HG03521 (cell line): Measurements from ENCODE around the gene ITPR1.

Experiments used
- ATAC-seq: cut with Tn5 transposase; IDR thresholded peaks from one replicate; pipeline ENCODE4 v1.9.1; 2021; ENCODE audit warnings: mild to moderate bottlenecking, moderate library complexity; ENCODE audit not compliant: unreplicated experiment

ITPR1 gene

DNA sequence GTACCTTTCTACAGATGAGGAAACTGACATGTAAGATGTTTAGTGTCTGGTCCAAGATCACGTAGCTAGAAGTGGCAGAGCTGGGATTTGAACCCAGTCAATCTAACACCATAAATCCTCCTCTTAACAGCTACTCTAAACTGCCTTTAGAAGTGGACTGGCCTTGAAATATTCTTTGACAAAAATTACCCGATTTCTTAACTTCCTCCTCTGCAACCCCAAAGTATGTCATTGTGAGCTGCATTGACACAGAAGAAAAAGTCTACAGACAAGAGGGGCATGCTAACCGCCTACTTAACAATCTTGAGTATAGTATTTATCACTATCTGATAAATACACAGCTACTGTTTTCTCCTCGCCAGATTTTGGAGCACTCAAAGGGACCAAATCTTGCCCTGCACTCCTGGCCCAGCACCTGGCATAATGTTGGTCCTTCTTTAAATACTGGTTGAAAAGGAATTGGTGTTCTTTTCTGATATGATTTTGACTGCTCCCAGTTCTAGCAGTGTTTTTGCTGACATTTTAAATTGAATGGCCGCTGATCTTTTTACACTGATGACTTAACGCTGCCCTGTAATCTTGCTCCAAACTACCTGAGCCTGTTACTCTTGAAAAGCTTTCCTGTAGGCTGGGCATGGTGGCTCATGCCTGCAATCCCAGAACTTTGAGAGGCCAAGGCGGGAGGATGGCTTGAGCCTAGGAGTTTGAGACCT is 36.9 kb downstream of the ITPR1 start:
- no peak for ATAC-seq

DNA sequence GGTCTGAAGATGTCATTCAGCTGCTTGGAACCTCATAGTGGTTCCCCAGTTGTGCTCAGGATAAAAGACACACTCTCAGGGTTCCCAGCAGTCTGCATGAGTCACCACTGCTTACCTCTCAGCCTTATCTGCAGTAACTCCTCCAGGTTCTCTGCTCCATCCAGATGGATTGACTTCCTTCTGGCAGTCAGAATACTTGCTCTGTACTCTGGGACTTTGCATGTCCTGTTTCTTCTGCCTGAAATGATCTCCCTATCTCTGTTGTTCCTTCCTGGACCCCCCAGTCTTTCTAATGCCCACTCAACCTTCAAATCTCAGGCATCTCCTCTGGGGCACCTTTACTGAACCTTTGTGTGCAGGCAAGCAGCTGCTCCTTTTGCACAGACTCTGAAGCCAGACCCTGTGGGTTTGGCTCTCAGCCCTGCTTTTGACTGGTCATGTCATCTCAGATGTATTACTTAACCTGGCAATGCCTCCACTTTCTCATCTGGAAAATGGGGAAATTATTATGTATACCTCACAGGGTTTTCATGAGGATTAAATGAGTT is 38.4 kb downstream of the ITPR1 start:
- no peak for ATAC-seq

DNA sequence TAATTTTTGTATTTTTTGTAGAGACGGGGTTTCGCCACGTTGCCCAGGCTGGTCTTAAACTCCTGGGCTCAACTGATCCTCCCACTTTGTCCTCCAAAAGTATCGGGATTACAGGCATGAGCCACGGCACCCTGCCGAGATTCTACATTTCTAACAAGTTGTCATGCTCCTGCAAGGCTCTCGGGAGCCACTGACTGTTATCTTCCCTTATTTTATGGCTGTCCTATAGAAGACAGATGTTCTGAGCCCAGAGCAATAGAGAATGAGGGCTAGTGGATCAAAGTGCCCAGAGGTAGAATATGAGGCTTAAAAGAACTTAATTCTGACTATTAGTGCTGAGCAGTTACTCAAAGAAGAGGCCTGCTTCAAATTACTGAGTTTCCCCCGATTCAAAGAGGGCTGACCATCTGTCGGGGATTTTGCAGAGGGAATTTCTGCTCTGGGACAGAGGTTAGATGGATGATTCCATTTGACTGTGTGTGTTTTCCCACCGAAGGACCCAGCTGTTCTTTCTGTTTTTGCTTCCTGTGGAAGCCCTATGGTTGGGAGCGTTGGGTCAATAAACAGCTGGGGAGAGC is 39.5 kb downstream of the ITPR1 start:
- ATAC-seq, result no peak

DNA sequence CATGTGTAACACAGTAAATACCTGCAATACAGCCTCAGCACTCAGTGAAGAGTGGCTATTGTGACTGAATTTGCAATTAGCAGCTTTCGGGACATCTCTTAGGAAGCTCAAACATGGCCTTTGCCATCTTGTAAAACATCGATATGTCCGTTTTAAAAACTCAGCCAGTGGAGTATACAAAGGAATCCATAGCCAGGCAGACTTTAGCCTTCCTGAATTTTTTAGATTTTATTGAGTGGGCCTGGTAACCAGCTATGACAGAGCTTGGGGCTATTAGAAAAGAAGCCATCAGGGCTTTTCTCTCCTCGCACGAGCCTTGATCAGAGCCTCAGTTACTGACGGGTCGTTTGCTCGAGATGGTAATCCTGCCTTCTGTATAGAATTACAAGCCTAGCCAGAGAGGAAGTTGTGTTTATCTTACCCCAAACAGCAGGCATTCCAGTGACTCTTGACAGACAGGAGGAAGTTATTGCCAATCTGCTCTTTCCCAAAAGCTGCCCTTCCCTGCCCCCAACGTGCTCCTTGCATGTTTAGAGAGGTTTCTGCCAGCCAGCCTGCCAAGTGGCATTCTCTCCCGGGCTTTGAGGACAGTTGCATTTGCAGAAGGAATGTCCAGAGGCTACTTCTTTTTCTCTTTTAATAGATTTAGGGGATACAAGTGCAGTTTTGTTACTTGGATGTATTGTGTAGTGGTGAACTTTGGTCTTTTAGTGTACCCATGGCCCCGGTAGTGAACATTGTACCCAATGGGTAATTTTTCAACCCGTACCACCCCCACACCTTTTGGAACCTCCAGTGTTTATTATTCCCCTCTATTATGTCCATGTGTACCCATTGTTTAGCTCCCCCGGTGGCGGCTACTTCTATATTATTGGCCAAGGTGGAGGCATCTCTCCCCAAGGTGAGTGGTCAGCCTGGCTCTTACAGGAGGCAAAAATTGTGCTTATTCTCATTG is 40.6 kb downstream of the ITPR1 start:
- ATAC-seq, result no peak

DNA sequence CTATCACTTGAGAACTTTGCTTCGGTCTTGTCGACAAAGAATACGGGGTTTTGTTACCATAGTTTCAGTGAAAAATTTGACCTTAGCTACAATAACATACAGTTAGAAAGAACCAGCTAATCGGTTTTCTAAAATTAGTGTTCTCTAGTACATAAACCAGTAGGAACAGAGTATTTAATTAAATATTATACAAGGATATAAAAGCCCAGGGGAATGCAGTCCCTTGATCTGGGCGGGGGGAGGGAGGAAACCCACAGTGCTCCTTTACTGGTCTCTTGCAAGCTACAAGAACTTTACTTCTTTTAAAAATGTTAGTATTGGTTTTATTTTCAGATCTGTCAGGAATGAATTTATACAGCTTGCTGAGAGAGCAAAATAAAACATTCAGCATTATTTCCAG is 41.8 kb downstream of the ITPR1 start:
- no peak for ATAC-seq

DNA sequence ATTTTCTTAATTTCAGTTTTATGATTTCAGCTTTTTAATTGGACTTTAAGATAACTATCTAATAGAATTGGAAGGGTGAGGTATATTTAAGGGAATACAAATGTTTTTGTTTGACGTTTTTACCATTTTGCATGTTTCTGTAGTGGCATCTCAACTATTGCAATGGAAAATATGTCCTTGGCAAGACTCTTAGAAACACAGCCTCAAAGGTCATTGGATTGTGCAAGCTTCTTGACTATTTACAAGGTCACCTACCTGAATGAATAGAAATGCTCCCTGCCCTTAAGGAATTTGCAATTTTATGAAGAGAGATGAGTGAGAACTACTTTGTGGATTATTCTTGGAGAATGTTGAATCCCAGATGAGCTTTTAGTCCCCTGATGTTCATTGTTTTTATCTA is 43.1 kb downstream of the ITPR1 start:
- no peak for ATAC-seq

DNA sequence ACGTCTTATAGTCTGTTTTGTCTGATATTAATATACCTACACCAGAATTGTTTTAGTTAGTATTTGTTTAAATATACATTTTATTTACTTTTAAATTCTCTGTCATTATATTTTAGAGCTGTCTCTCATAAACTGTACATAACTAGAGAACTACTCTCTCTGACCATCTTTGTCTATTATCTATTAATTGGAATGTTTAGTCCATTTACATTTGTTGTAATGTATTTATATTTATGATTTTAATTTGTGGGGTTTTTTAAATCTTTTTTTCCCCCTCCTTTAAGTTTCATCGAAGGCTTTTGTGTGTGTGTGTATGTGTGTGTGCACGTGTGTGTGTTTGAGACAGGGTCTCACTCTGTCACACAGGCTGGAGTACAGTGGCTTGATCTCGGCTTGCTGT is 47.1 kb downstream of the ITPR1 start:
- no peak for ATAC-seq

DNA sequence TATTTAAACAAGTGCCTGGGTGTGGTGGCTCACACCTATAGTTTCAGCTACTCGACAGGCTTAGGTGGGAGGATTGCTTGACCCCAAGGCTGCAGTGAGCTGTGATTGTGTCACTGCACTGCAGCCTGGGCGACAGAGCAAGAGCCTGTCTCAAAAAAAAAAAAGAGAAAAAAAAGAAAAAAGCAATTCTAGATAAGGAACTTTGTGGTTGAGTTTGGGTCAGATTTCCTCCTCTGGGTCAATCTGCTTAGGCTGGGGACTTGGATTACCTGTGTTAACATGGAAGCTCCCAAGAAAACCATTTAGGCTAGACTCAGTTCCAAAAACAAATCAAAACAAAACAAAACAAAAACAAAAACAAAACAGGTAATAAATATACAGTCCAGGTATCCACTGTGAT is 50.0 kb downstream of the ITPR1 start:
- no peak for ATAC-seq

DNA sequence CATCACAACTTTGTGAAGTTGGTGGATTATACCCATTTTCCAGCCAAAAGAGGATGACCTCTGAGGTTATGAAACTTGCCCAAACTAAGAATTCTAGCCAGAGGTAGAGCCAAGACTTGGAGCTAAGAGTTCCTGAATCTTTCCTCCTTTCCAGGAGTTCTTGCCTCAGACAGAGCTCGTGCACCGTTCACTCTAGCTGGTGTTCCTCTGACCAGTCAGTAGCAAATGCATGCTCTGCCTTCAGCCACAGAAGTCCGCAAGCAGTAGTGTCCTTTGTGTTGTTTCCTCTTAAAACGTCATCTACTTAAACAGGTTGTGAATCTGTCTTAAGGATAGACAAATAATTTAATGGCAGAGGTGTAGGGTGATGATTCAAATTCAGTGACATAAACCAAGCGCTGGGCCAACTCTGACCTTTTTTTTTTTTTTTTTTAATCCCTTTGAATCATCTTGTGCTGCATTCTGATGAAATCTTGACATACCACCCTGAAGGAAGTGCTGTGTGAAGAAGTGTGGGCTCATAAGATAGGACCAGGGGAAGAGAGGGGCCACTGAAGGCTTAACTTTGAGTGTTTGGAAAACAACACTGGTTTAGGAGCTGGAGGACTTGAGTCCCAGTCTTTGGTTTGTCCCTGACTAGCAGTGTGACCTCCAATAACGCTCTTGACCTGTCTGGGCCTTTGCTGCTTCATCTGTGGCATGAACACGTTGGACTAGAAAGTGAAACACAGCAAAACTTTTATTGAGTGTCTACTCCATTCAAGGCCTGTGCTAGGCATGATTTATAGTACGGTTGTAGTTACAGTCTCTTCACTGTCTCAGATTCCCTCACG is 53.4 kb downstream of the ITPR1 start:
- no peak for ATAC-seq

DNA sequence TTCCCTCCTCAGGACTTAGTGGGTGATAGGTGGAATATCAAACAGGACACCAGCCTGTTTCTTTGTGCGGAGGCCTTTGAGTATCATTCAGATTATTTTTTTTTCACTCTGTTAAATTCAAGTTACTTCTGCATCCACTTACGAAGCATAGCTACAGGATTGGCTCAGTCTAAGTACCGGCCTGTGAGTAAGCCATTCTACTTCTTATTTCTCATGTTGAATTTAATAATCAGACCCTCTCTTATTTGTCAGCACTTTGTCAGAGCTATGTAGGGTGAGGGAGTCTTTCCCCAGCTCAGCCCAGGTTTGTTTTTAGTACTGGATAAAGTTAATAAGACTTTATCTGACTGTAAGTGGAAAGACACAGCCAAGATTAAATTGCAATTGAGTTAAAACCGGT is 54.7 kb downstream of the ITPR1 start:
- no peak for ATAC-seq

DNA sequence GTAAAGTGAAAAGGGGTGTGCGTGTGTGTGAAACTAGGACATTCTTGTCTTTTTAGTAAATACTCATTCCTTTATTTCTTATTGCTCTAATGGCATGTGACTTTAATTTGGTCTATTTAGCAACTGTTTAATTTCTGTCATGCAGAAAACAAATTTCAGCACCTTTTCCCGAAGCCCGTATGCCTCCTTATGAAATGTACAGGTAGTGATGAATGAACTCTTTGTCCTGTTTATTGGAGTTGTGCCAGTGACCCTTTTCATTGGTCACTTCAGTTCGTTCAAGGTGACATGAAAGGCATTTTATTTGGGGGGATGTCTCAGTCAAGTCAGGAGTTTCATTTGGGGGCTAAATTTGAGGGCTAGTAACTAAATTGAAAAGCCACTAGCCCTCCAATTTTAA is 55.2 kb downstream of the ITPR1 start:
- ATAC-seq, result no peak

DNA sequence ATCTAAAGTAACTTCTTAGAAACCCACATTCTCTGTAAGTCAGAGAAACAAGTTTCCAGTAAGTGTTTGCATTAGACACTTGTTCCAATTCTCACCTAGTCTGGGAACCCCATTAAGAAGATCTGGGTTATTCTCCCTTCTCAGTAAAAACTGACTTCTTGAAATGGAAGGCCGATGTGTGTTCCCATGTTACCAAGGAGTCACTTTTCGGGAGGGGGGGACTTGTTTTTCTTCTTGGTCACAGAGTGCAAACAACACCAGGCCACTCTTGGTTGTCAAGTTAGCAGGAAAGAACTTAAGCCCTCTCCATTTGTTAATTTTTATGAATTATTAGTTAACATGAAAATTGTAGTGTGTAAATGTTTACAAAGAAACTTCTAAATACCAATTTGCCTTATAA is 55.6 kb downstream of the ITPR1 start:
- no peak for ATAC-seq

DNA sequence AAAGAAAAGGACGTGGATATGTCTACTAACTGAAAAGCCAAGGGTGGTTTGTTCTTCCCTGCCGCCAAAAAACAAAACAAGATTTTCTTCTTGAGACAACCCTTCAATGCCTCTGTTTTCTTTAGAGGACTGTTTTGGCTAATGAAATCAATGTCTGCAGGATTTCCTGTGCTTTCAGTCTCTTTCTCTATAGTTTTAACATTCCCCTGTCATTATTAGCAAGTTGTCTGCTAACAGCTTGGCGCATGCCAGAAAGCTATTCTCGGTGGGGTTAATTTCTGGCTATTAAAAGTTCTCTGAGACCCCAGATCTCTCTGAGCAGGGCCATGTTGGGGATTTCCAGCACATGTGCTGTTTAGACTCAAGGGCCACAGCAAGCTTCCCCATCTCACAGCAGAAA is 56.7 kb downstream of the ITPR1 start:
- no peak for ATAC-seq

DNA sequence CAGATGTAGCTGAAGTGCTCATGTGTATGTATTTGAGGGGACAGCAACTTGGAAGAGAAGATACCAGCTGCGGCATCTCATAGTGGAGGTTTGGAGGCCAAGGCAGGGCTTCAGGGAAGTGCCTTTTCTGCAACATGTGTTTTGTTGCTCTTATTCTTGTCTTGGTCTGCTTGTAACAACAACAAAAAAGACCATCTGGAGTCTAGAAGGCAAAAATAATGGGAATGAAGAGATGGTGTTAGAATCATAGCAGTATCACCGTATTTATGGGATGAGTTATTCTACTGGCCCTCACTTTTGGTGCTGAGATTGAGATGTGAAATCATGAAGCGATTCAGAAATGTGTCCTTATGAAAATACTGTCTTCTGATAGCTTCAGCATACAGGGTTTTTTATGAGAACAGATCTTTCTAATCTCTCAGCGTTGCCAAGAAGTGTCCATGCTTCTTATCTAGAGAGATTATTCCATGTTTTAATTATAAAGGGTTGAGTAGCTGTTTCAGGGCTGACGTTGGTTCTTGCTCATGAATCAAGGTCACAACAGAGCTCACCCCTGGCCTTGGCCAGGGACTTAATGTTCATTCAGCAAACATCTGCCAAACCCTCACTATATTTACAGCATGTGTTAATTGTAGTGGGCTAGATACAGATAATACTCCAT is 58.0 kb downstream of the ITPR1 start:
- no peak for ATAC-seq

DNA sequence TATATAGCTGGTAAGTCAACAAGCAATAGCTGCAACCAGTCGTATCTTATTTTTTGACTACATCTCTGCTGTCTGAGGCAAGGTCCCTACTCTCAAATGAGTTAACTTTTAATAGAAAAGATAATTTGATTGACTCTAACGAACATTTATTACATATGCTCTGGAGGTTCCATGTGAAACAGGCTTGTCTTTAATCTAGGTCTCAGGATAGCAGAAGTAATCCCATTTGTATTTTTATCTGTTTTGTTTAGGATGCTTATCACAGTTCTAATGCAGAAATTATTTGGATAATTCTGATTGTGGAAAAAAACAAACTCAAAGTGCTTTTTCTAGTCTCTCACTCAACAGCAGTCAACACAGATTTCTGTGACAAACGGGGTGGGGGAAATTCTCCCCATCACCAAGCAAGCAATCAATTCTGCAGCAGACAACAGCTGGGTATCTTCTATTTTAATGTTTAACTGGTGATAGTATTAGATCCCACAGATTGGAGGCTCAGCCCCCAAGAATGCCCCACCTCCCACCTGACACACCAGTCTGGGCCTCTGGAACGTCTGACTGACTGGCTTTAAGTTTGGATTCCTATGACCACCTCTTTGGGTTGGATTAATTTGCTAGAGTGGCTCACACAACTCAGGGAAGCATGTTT is 58.8 kb downstream of the ITPR1 start:
- no peak for ATAC-seq

DNA sequence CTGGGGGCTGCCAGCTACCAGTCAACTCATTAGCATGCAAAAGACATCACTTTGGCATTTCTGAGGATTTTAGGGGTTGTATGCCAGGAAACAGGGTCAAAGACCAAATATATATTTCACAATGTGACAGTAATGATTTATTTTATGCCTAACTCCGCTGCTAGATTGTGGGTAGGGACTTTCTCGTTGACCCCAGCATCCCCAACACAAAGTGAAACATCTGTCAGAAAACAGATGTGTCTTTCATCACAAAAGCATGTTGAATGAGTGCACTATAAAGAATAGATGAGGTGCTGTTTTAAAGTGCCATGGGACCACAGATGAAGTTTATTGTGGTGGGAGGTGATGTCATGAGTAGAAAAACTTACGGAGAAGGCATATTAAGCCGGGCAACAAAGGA is 59.7 kb downstream of the ITPR1 start:
- no peak for ATAC-seq

DNA sequence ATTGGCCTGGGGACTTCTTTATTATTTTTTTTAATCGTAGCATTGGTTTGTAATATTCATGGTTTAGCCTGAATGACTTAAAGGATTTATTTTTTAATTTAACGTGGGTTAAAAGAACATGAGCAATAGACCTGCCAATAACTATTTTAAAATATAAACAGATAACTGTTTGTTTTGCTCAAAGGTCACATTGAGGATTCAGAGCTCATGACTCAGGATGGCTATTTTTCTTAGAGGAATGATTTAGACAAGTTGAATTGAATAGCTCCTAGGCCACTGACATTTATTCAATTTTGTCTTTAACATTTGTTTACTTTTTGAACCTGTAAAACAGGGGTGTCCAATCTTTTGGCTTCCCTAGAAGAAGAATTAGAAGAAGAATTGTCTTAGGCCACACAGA is 68.5 kb downstream of the ITPR1 start:
- ATAC-seq, result no peak

DNA sequence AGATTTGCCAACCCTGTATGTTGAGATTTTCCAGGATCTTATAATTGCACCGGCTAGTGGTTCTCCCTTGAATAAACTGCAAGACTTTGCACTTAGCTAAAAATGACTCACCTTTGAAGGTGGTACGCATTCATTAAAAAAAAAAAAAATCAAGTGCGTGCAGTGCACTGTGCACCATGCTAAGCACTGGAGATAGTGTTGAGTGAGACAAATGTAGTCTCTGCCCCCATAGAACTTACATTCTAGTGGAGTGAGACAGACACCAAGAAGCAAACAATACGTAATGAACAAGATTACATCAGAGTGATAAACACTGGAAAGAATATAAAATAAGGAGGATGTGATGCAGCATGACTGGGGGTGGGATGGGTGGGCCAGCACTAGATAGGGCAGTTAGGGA is 69.4 kb downstream of the ITPR1 start:
- ATAC-seq, result no peak

DNA sequence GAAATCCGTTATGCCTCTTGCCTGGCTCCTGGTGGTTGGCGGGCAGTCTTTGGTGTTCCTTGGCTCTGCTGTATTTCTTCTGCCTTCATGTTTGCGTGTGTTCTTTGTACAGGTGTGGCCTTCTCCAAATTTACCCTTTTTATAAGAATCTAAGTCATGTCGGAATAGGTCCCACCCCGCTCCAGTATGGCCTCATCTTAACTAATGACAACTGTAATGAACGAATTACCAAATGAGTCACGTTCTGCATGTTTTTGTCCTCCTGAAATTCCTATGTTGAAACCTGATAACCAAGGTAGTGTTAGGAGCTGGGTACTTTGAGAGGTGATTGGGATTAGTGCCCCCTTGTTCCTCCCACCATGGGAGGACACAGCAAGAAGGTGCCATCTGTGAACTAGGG is 71.1 kb downstream of the ITPR1 start:
- no peak for ATAC-seq
